HepG2 (cell line): ENCODE data around the gene KLHL21. TPM values are rescaled to one million over a fixed set of nuclear protein-coding genes. Genes with fewer than 3 reads are reported as not detected.

Experiments
- ARNT ChIP-seq: fragments of 450-650 bp; IDR thresholded peaks from 2 replicates; pipeline ENCODE4 v1.6.1; 2017
- CEBPZ ChIP-seq: IDR thresholded peaks from 2 replicates; pipeline ENCODE4 v1.6.1; 2012; ENCODE audit warnings: low read length, improper control_type of control experiment
- ESRRA ChIP-seq: sonication (generic); formaldehyde crosslinking; IDR thresholded peaks from 2 replicates; pipeline ENCODE4 v1.5.1; 2020; ENCODE audit warnings: mild to moderate bottlenecking, low read depth, missing genetic modification reagents
- ETV5 ChIP-seq: IDR thresholded peaks from 2 replicates; pipeline ENCODE4 v1.6.1; 2018; ENCODE audit warnings: missing biosample characterization, missing genetic modification reagents, inconsistent platforms, borderline replicate concordance
- GATA4 ChIP-seq: sonication (generic); IDR thresholded peaks from 2 replicates; pipeline ENCODE4 v1.6.1; 2016; ENCODE audit warnings: antibody characterized with exemption, low read depth, borderline replicate concordance
- HINFP ChIP-seq: sonication (generic); formaldehyde crosslinking; IDR thresholded peaks from 2 replicates; pipeline ENCODE4 v1.4.0; 2020; ENCODE audit warnings: low read depth, mild to moderate bottlenecking, missing genetic modification reagents
- MEIS2 ChIP-seq: sonication (generic); formaldehyde crosslinking; IDR thresholded peaks from 2 replicates; pipeline ENCODE4 v1.9.0; 2021; ENCODE audit warnings: mild to moderate bottlenecking, missing genetic modification reagents
- MIER2 ChIP-seq: IDR thresholded peaks from 2 replicates; pipeline ENCODE4 v1.6.1; 2016; ENCODE audit warnings: missing biosample characterization, missing genetic modification reagents
- THRA ChIP-seq: sonication (generic); formaldehyde crosslinking; IDR thresholded peaks from 2 replicates; pipeline ENCODE4 v1.4.0; 2020; ENCODE audit warnings: missing genetic modification reagents, borderline replicate concordance
- TOE1 ChIP-seq: sonication (generic); formaldehyde crosslinking; IDR thresholded peaks from 2 replicates; pipeline ENCODE4 v1.4.0; 2020; ENCODE audit warnings: mild to moderate bottlenecking, missing genetic modification reagents
- ZFP41 ChIP-seq: sonication (generic); formaldehyde crosslinking; IDR thresholded peaks from 2 replicates; pipeline ENCODE4 v1.4.0; 2020; ENCODE audit warnings: mild to moderate bottlenecking, missing genetic modification reagents, borderline replicate concordance
- ZMYM4 ChIP-seq: sonication (generic); formaldehyde crosslinking; IDR thresholded peaks from 2 replicates; pipeline ENCODE4 v1.8.1; 2023; ENCODE audit warnings: mild to moderate bottlenecking, missing genetic modification reagents
- ZNF382 ChIP-seq: sonication (generic); formaldehyde crosslinking; IDR thresholded peaks from 2 replicates; pipeline ENCODE4 v1.5.0; 2020; ENCODE audit warnings: missing genetic modification reagents, mild to moderate bottlenecking, borderline replicate concordance
- ZNF670 ChIP-seq: sonication (generic); formaldehyde crosslinking; IDR thresholded peaks from 2 replicates; pipeline ENCODE4 v1.8.0; 2022; ENCODE audit warnings: mild to moderate bottlenecking, missing genetic modification reagents, borderline replicate concordance
- ZNF879 ChIP-seq: sonication (generic); formaldehyde crosslinking; IDR thresholded peaks from 2 replicates; pipeline ENCODE4 v1.8.1; 2023; ENCODE audit warnings: missing genetic modification reagents
- polyA plus RNA-seq, 8 experiments: library from polyadenylated mRNA; depleted of rRNA in 3 of 8; stranded (reverse) in 7 of 8; unstranded in 1 of 8; fragments of >200 nt; fragmentation: Illumina TruSeq in 4 of 8; extraction: Trizol in 4 of 8; gene quantifications; 2 replicates each; pipeline versions ENCODE4 v1.2.1 to v1.2.3, GENCODE V29; 2011 to 2016; ENCODE audit warnings: low read depth in 4 of 8, missing spikeins in 1 of 8, mixed read lengths in 1 of 8; ENCODE audit not compliant: insufficient read depth in 1 of 8
- total RNA-seq, 5 experiments: library from RNA; depleted of rRNA; stranded (reverse); fragments of >200 nt; fragmentation: Illumina TruSeq; extraction: Trizol; gene quantifications; 2 replicates each; pipeline ENCODE4 v1.2.3, GENCODE V29; 2016; ENCODE audit warnings: low read depth in 1 of 5
- TF ChIP-seq, protein P1 (sequence below): IDR thresholded peaks from 2 replicates; pipeline ENCODE4 v1.4.0; 2020; ENCODE audit warnings: mild to moderate bottlenecking, missing genetic modification reagents

The KLHL21 gene
- total and polyA plus RNA-seq, 2 of the 13 experiments (the other 11 are each of a cell fraction or from before 2014, with no cell fraction given), result 14.8 to 25.0 TPM

DNA sequence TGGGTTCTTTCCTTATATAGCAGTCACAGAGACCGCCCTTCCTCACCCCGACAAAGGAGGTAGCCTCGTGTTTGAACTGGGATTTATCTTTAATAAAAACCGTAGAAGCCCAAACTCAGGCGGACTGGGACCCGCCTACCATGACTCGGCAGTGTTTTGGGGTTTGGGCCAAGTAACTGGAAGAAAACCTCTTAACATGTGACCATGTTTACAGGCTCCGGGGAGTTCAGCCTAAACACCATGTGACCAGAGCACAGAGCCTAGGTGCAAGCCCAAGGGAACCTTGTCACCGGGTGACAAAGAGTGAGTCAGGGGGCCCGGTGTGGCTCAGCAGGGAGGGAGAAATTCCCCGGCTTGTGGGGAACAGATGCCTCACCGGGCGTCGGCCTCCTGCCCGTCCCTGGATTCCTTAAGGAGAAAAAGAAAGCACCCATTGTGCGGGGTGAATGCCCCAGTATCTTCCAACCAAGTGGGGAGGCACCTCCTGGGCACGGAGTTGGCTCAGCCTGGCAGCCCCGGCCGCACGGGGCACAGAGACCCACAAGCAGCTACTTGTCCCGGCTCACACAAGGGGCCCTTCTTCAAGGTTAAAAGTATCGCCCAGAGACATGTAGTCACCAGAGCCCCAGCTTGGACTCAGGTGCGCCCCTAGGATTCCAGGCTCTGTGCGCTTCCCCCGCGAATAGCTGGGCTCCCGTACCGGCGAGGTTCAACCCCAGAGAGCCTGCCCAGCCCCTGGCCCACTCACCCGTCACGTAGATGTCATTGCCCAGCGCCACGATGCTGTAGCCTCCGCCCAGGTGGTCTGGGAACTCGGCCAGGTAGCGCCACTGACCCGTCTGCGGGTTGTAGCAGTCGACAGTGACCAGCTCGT is 1.4 kb downstream of the KLHL21 start (continued):
- TF ChIP-seq, protein P1, sequence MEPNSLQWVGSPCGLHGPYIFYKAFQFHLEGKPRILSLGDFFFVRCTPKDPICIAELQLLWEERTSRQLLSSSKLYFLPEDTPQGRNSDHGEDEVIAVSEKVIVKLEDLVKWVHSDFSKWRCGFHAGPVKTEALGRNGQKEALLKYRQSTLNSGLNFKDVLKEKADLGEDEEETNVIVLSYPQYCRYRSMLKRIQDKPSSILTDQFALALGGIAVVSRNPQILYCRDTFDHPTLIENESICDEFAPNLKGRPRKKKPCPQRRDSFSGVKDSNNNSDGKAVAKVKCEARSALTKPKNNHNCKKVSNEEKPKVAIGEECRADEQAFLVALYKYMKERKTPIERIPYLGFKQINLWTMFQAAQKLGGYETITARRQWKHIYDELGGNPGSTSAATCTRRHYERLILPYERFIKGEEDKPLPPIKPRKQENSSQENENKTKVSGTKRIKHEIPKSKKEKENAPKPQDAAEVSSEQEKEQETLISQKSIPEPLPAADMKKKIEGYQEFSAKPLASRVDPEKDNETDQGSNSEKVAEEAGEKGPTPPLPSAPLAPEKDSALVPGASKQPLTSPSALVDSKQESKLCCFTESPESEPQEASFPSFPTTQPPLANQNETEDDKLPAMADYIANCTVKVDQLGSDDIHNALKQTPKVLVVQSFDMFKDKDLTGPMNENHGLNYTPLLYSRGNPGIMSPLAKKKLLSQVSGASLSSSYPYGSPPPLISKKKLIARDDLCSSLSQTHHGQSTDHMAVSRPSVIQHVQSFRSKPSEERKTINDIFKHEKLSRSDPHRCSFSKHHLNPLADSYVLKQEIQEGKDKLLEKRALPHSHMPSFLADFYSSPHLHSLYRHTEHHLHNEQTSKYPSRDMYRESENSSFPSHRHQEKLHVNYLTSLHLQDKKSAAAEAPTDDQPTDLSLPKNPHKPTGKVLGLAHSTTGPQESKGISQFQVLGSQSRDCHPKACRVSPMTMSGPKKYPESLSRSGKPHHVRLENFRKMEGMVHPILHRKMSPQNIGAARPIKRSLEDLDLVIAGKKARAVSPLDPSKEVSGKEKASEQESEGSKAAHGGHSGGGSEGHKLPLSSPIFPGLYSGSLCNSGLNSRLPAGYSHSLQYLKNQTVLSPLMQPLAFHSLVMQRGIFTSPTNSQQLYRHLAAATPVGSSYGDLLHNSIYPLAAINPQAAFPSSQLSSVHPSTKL (CRISPR knock-in tag), result no peak
- no peak for TF ChIP-seq MIER2 (CRISPR knock-in tag)
- no peak for TF ChIP-seq MEIS2 (CRISPR knock-in tag)
- TF ChIP-seq CEBPZ, result no peak
- no peak for TF ChIP-seq ARNT
- TF ChIP-seq ZNF879, result no peak
- peak; percentile 31; the same call in 1 of the 2 replicates for TF ChIP-seq GATA4
- TF ChIP-seq ESRRA, result no peak
- TF ChIP-seq ETV5 (CRISPR knock-in tag), result no peak
- TF ChIP-seq ZFP41 (CRISPR knock-in tag), result no peak
- TF ChIP-seq ZNF670 (CRISPR knock-in tag), result no peak
- no peak for TF ChIP-seq TOE1
- TF ChIP-seq ZNF382 (CRISPR knock-in tag), result no peak
- TF ChIP-seq ZMYM4, result no peak
- no peak for TF ChIP-seq THRA (CRISPR knock-in tag)
- TF ChIP-seq HINFP (CRISPR knock-in tag), result no peak
